WI38 (cell line): ENCODE measurements around the gene RAMACL.

ENCODE experiments used
- H3K4me3 ChIP-seq: 2 replicates; pipeline ENCODE4 v1.5.1; 2011; ENCODE audit warnings: low read depth, mild to moderate bottlenecking, control low read depth, low read length
- CTCF ChIP-seq: IDR thresholded peaks from 2 replicates; pipeline ENCODE4 v1.5.1; 2012; ENCODE audit warnings: low read depth, mild to moderate bottlenecking, control low read depth, low read length

The RAMACL gene

GRCh38 chr6:166533205-166533824, 53.2 kb downstream of the RAMACL start:
- no peak overlapping the region for H3K4me3 ChIP-seq
- no peak for TF ChIP-seq CTCF
